ENCODE measurements around the gene KDM4C.
"Not testable (repeated sequence)": the region's sequence is repeated elsewhere in the genome, so short reads cannot be mapped to it uniquely, and the experiment has no call there.

- not testable (repeated sequence) for TF ChIP-seq SIRT6 (IDR thresholded peaks at IDR 0.05; ENCODE audit: low read length); TAF1 (IDR thresholded peaks at IDR 0.05; ENCODE audit: low read depth, low read length)
Measured at GRCh38 chr9:6789017-6789338, 31.2 kb downstream of the KDM4C start.

Data from H1 (cell line).